HG02678 (cell line): Measurements from ENCODE around the gene C2CD2.

Source experiments
- ATAC-seq: cut with Tn5 transposase; IDR thresholded peaks from one replicate; pipeline ENCODE4 v1.9.1; 2021; ENCODE audit warnings: mild to moderate bottlenecking, moderate library complexity; ENCODE audit not compliant: unreplicated experiment

Gene C2CD2

GRCh38 chr21:41850085-41850484, 103.7 kb downstream of the C2CD2 start:
- ATAC-seq: no peak

GRCh38 chr21:41848958-41849580, 104.7 kb downstream of the C2CD2 start:
- ATAC-seq: no peak

GRCh38 chr21:41848533-41848932, 105.3 kb downstream of the C2CD2 start:
- ATAC-seq: no peak

GRCh38 chr21:41847066-41847804, 106.6 kb downstream of the C2CD2 start:
- no peak for ATAC-seq

GRCh38 chr21:41846536-41846935, 107.3 kb downstream of the C2CD2 start:
- no peak for ATAC-seq

- no peak for ATAC-seq
Measured at GRCh38 chr21:41846033-41846317, 107.8 kb downstream of the C2CD2 start.

GRCh38 chr21:41845310-41846032, 108.3 kb downstream of the C2CD2 start:
- no peak for ATAC-seq

- no peak for ATAC-seq
Measured at GRCh38 chr21:41843584-41843983, 110.2 kb downstream of the C2CD2 start.

GRCh38 chr21:41840880-41841279, 112.9 kb downstream of the C2CD2 start:
- no peak for ATAC-seq

GRCh38 chr21:41839387-41840000, 114.3 kb downstream of the C2CD2 start:
- no peak for ATAC-seq

- no peak for ATAC-seq
Measured at GRCh38 chr21:41837756-41838297, 116.0 kb downstream of the C2CD2 start.

GRCh38 chr21:41836166-41837015, 117.4 kb downstream of the C2CD2 start:
- ATAC-seq: no peak

- ATAC-seq: no peak
Measured at GRCh38 chr21:41835711-41836154, 118.1 kb downstream of the C2CD2 start.
